ENCODE measurements around the gene RAD9B. TPM values are rescaled to one million over a fixed set of nuclear protein-coding genes. Genes with fewer than 3 reads are reported as not detected.

Gene RAD9B
- total and polyA plus RNA-seq, 2 donors (not counting 1 experiment from before 2014, with no cell fraction given), result 0.40 to 0.50 TPM

DNA sequence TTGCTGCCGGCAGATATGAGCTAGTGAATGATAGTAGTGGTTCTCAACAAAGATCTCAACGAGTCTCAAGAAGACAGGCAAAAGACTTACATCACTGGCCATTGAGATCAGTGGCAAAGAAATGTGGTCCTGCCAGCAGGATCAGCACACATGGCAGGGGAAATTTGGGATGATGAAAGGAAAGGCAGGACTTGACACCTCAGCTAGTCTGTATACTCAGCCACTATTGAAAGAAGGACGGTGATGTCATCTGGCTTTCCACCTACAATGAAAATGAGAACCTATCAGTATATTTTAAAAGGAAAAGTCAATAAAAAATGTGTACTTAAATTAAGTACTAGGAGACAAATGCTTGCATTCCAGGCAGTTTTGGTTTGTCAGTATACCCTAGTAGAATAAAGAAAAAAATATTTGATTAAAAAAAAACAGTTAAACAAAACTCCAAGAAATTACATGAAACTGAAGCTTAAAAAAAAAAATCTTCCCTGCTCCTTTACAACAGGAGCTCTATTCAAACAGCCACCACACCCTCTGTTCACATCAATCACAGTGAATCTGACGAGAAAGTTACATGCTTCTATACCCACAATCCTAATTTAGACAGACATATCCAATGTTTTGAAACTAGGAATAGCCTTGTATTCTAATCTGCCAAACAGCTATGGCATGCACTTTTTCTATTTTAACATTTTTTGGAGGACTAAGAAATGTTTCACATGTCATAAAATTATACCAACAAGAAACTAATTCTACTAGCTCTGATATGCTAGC, 34.9 kb downstream of the RAD9B start:
- no peak for TF ChIP-seq EZH2 (IDR thresholded peaks at IDR 0.05; ENCODE audit: low read length, missing control alignments)
- Histone ChIP-seq H3K9ac (ENCODE audit: insufficient read depth, low read length) (no peak overlapping the region), H3K9me3 (ENCODE audit: control insufficient read depth, insufficient read depth, low read depth, low read length) (no peaks in the 10 kb centered on the region), H3K27ac (ENCODE audit: insufficient read depth, low read length) (no peak overlapping the region), H3K4me3 (replicated peaks in 1 of 4; ENCODE audit: control extremely low read depth in 1 of 4, insufficient read depth in 1 of 4, low read depth in 3 of 4, low read length in 4 of 4) (no peak overlapping the region), H4K20me1 (ENCODE audit: control insufficient read depth, extremely low read depth, insufficient read depth, low read length) (no peaks in the 10 kb centered on the region), H3K79me2 (ENCODE audit: control insufficient read depth, insufficient read depth, low read length) (no peaks in the 10 kb centered on the region), H2AFZ (ENCODE audit: low read length) (no peak overlapping the region), H3K4me1 (ENCODE audit: control insufficient read depth, extremely low read depth, insufficient read depth, low read length) (peaks cover 9% of the 10 kb centered on the region), H3K4me2 (ENCODE audit: extremely low read depth, insufficient read depth, low read length) (no peak overlapping the region), H3K36me3 (ENCODE audit: control insufficient read depth, insufficient read depth, low read length) (peaks cover 4% of the 10 kb centered on the region), H3K27me3 (ENCODE audit: control insufficient read depth, insufficient read depth, low read length) (no peaks in the 10 kb centered on the region)
- DNase-seq (ENCODE audit: low read depth in 2 of 2), result no peak

- H3K9ac ChIP-seq (ENCODE audit: insufficient read depth, low read length), result no peak overlapping the region
- peak; percentile 27 to 81 for DNase-seq (ENCODE audit: low read depth in 2 of 2)
- no peak overlapping the region for H3K4me2 ChIP-seq (ENCODE audit: extremely low read depth, insufficient read depth, low read length)
- H3K79me2 ChIP-seq (ENCODE audit: control insufficient read depth, insufficient read depth, low read length), result no peaks in the 10 kb centered on the region
- no peaks in the 10 kb centered on the region for H4K20me1 ChIP-seq (ENCODE audit: control insufficient read depth, extremely low read depth, insufficient read depth, low read length)
- no peaks in the 10 kb centered on the region for H3K27me3 ChIP-seq (ENCODE audit: control insufficient read depth, insufficient read depth, low read length)
- peaks cover 3% of the 10 kb centered on the region for H3K4me1 ChIP-seq (ENCODE audit: control insufficient read depth, extremely low read depth, insufficient read depth, low read length)
- H3K9me3 ChIP-seq (ENCODE audit: control insufficient read depth, insufficient read depth, low read depth, low read length), result no peaks in the 10 kb centered on the region
- no peak overlapping the region for H2AFZ ChIP-seq (ENCODE audit: low read length)
- peaks cover 4% of the 10 kb centered on the region for H3K36me3 ChIP-seq (ENCODE audit: control insufficient read depth, insufficient read depth, low read length)
- H3K27ac ChIP-seq (ENCODE audit: insufficient read depth, low read length), result no peak overlapping the region
- H3K4me3 ChIP-seq (replicated peaks in 1 of 4; ENCODE audit: control extremely low read depth in 1 of 4, insufficient read depth in 1 of 4, low read depth in 3 of 4, low read length in 4 of 4), result no peak overlapping the region
- no peak for TF ChIP-seq CTCF (conservative IDR thresholded peaks at IDR 0.05 in 1 of 2, IDR thresholded peaks at IDR 0.05 in 1 of 2; ENCODE audit: low read depth in 1 of 2, low read length in 2 of 2)
- no peak for TF ChIP-seq EZH2 (IDR thresholded peaks at IDR 0.05; ENCODE audit: low read length, missing control alignments)
These were observed 35.7 kb downstream of the RAD9B start for GRCh38 chr12:110537605-110538409.

DNA sequence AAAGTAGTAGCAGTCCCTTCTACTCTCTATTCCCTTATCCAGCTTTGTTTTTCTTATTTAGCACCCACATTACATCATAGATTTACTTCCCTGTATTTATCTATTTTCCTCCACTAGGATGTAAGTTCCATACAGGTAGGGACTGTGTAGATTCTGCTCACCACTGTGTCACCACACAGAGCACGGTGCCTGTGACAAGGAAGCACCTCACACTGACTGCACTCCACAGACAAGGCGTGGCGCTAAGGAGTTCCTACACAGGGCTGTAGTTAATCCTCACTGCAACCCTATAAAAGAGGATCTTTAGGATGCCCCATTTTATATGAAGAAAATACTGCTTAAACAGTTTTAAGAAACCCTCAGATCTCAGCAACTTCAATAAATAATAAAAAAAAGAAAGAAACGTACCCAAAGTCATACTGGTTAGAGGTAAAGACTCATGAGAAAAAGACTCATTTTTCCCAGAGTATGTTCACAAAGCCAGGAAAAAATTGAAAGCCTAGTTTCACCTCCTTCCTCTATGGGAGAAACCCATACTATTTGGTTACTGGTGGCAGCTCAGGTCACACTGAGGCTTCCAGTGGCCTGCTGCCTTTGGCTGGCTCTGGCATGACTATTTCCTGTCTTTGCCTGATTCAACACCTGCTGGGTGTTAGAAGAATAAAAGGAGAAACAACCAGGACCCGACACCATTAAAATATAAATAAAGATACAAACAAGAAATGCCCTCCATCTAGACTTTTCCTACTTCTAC, 36.9 kb downstream of the RAD9B start:
- H3K27ac ChIP-seq (ENCODE audit: insufficient read depth, low read length), result no peak overlapping the region
- H3K4me2 ChIP-seq (ENCODE audit: extremely low read depth, insufficient read depth, low read length), result no peak overlapping the region
- no peak overlapping the region for H2AFZ ChIP-seq (ENCODE audit: low read length)
- H3K4me3 ChIP-seq (replicated peaks in 1 of 4; ENCODE audit: control extremely low read depth in 1 of 4, insufficient read depth in 1 of 4, low read depth in 3 of 4, low read length in 4 of 4), result no peak overlapping the region
- TF ChIP-seq CTCF (conservative IDR thresholded peaks at IDR 0.05 in 1 of 2, IDR thresholded peaks at IDR 0.05 in 1 of 2; ENCODE audit: low read depth in 1 of 2, low read length in 2 of 2), result no peak
- TF ChIP-seq EZH2 (IDR thresholded peaks at IDR 0.05; ENCODE audit: low read length, missing control alignments), result no peak
- no peaks in the 10 kb centered on the region for H3K9me3 ChIP-seq (ENCODE audit: control insufficient read depth, insufficient read depth, low read depth, low read length)
- H3K4me1 ChIP-seq (ENCODE audit: control insufficient read depth, extremely low read depth, insufficient read depth, low read length), result peaks cover 3% of the 10 kb centered on the region
- H3K36me3 ChIP-seq (ENCODE audit: control insufficient read depth, insufficient read depth, low read length), result peaks cover 4% of the 10 kb centered on the region
- no peaks in the 10 kb centered on the region for H3K27me3 ChIP-seq (ENCODE audit: control insufficient read depth, insufficient read depth, low read length)
- no peaks in the 10 kb centered on the region for H3K79me2 ChIP-seq (ENCODE audit: control insufficient read depth, insufficient read depth, low read length)
- DNase-seq (ENCODE audit: low read depth in 2 of 2), result no peak
- H3K9ac ChIP-seq (ENCODE audit: insufficient read depth, low read length), result no peak overlapping the region
- H4K20me1 ChIP-seq (ENCODE audit: control insufficient read depth, extremely low read depth, insufficient read depth, low read length), result no peaks in the 10 kb centered on the region
